WTC11 (cell line): ENCODE measurements around the gene CLDN5.

Source experiments
- AFF4 ChIP-seq: sonication (generic); formaldehyde crosslinking; IDR thresholded peaks from 2 replicates; pipeline ENCODE4 v1.8.1; 2023; ENCODE audit warnings: mild to moderate bottlenecking, missing genetic modification reagents, borderline replicate concordance
- CREB1 ChIP-seq: sonication (generic); formaldehyde crosslinking; IDR thresholded peaks from 2 replicates; pipeline ENCODE4 v1.8.0; 2023; ENCODE audit warnings: mild to moderate bottlenecking, missing genetic modification reagents
- CTCF ChIP-seq: fragments of 200-600 bp; IDR thresholded peaks from 2 replicates; pipeline ENCODE4 v1.8.0; 2022; ENCODE audit warnings: antibody characterized with exemption
- HMGA2 ChIP-seq: fragments of 250-450 bp; sonication (Bioruptor Pico); IDR thresholded peaks from 2 replicates; pipeline ENCODE4 v1.4.0; 2021; ENCODE audit warnings: mild to moderate bottlenecking, moderate library complexity
- TF ChIP-seq, protein P1 (sequence below): sonication (generic); formaldehyde crosslinking; IDR thresholded peaks from 2 replicates; pipeline ENCODE4 v1.8.1; 2022; ENCODE audit warnings: low read depth, missing genetic modification reagents, borderline replicate concordance

DNA sequence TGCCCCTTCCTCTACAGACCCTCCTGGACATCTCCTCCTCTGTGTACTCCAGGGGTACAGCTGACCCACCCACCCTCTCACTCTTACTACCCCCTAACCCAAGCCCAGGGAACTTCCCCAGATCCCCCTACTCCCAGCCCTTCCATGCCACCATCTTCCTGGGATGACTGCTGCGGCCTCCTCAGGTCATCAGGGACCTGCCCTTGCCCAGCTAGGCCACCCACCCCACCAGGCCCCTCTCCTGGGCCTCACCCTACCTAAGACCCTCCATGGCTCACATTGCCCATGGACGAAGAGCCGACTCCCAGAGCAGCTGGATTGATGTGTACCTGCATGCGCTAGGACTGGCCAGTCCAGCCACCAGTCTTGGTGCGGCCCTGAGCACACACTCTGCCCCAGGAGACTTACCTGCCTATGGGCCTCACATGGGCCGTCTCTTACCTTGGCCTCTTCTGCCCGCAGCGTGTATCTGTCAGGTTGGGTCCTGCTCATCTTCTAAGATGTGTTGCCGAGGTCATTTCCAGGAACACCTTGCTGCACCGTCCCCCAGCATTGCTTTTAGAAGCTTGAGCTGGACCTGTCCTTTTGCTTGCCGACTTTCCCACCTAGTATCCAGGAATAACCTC is 2.0 kb upstream of the CLDN5 start:
- TF ChIP-seq CTCF, result no peak
- TF ChIP-seq, protein P1, sequence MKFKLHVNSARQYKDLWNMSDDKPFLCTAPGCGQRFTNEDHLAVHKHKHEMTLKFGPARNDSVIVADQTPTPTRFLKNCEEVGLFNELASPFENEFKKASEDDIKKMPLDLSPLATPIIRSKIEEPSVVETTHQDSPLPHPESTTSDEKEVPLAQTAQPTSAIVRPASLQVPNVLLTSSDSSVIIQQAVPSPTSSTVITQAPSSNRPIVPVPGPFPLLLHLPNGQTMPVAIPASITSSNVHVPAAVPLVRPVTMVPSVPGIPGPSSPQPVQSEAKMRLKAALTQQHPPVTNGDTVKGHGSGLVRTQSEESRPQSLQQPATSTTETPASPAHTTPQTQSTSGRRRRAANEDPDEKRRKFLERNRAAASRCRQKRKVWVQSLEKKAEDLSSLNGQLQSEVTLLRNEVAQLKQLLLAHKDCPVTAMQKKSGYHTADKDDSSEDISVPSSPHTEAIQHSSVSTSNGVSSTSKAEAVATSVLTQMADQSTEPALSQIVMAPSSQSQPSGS, result no peak
- TF ChIP-seq CREB1 (CRISPR knock-in tag), result no peak
- no peak for TF ChIP-seq AFF4 (CRISPR knock-in tag)
- TF ChIP-seq HMGA2 (CRISPR knock-in tag), result no peak
